ENCODE results near the gene TNRC6C. TPM values are rescaled to one million over a fixed set of nuclear protein-coding genes. Genes with fewer than 3 reads are reported as not detected.
A peak's percentile ranks its signal among the peaks of the same experiment; 100 is the strongest.

The TNRC6C gene
- total and polyA plus RNA-seq, 2 of the 13 experiments (the other 11 are each of a cell fraction or from before 2014, with no cell fraction given) = 0.66 to 4.9 TPM

GRCh38 chr17:78111727-78112517 is 153.4 kb downstream of the TNRC6C start (continued):
- TF ChIP-seq IKZF1 (IDR thresholded peaks at IDR 0.05) = no peak
- no peak for TF ChIP-seq ZNF598 (CRISPR knock-in tag; IDR thresholded peaks at IDR 0.05; ENCODE audit: borderline replicate concordance)
- no peak for TF ChIP-seq ZNF292 (CRISPR knock-in tag; IDR thresholded peaks at IDR 0.05; ENCODE audit: borderline replicate concordance, low read depth)
- TF ChIP-seq CC2D1A (CRISPR knock-in tag; IDR thresholded peaks at IDR 0.05) = no peak
- TF ChIP-seq ZNF747 (CRISPR knock-in tag; IDR thresholded peaks at IDR 0.05; ENCODE audit: borderline replicate concordance) = 0 out of 2 replicates have a peak, but pooled peaks have one; percentile 42
- no peak for TF ChIP-seq ZNF3 (CRISPR knock-in tag; IDR thresholded peaks at IDR 0.05)
- TF ChIP-seq NFE2 (CRISPR knock-in tag; IDR thresholded peaks at IDR 0.05) = no peak
- TF ChIP-seq PCBP2 (optimal IDR thresholded peaks at IDR 0.05; ENCODE audit: low read depth, low read length, poor library complexity, severe bottlenecking) = no peak
- 0 out of 2 replicates have a peak, but pooled peaks have one; percentile 10 for TF ChIP-seq TBX2 (CRISPR knock-in tag; IDR thresholded peaks at IDR 0.05; ENCODE audit: borderline replicate concordance)
- 0 out of 2 replicates have a peak, but pooled peaks have one; percentile 13 for TF ChIP-seq ZNF616 (CRISPR knock-in tag; IDR thresholded peaks at IDR 0.05; ENCODE audit: low read depth)
- no peak for TF ChIP-seq MBD4 (IDR thresholded peaks at IDR 0.05; ENCODE audit: borderline replicate concordance, low read length)
- peak; percentile 17; the same call in 1 of the 2 replicates for TF ChIP-seq ZC3H13 (CRISPR knock-in tag; IDR thresholded peaks at IDR 0.05)
- TF ChIP-seq ZNF407 (CRISPR knock-in tag; IDR thresholded peaks at IDR 0.05; ENCODE audit: not compliant biosample characterization) = no peak
- TF ChIP-seq ZNF691 (CRISPR knock-in tag; IDR thresholded peaks at IDR 0.05; ENCODE audit: borderline replicate concordance, low read depth) = no peak
- TF ChIP-seq HDAC2 (CRISPR knock-in tag; IDR thresholded peaks at IDR 0.05) = no peak
- TF ChIP-seq EZH2 (conservative IDR thresholded peaks at IDR 0.05; ENCODE audit: low read depth, low read length) = no peak
- no peak for TF ChIP-seq MEF2D (CRISPR knock-in tag; IDR thresholded peaks at IDR 0.05)
- no peak for TF ChIP-seq ZNF296 (CRISPR knock-in tag; conservative IDR thresholded peaks at IDR 0.05)
- no peak for TF ChIP-seq GABPB1 (CRISPR knock-in tag; IDR thresholded peaks at IDR 0.05)
- no peak for TF ChIP-seq XBP1 (CRISPR knock-in tag; IDR thresholded peaks at IDR 0.05)
